Kidney (tissue), 14 donors: ENCODE results near the gene PDIA5. TPM values are rescaled to one million over a fixed set of nuclear protein-coding genes. Genes with fewer than 3 reads are reported as not detected.

Experiments
- DNase-seq, 5 donors: peaks; one replicate each; pipeline ENCODE4 v3.0.0-alpha.2; 2013 to 2020
- FAIRE-seq: peaks from 2 replicates; lab custom pipeline; 2012; peaks lifted over from hg19 to GRCh38; lab: Jason Lieb, UNC
- H3K27ac ChIP-seq, 2 donors: one replicate each; pipeline ENCODE4 v1.7.0; 2013; ENCODE audit warnings: low read depth in 2 of 2, low read length in 2 of 2, inconsistent platforms in 1 of 2
- H3K27me3 ChIP-seq: one replicate; pipeline ENCODE4 v1.7.1; 2013; ENCODE audit warnings: low read length, inconsistent platforms; ENCODE audit not compliant: control insufficient read depth, insufficient read depth
- H3K36me3 ChIP-seq, 3 donors: one replicate each; pipeline versions ENCODE4 v1.7.0 to v1.7.1; 2013; ENCODE audit warnings: low read length in 3 of 3, control low read depth in 1 of 3, inconsistent platforms in 1 of 3; ENCODE audit not compliant: insufficient read depth in 3 of 3, control insufficient read depth in 2 of 3
- H3K4me1 ChIP-seq, 3 donors: one replicate each; pipeline versions ENCODE4 v1.7.0 to v1.7.1; 2013; ENCODE audit warnings: low read length in 3 of 3, inconsistent platforms in 1 of 3, low read depth in 1 of 3; ENCODE audit not compliant: control insufficient read depth in 2 of 3, insufficient read depth in 2 of 3
- H3K4me3 ChIP-seq, 3 donors: one replicate each; pipeline versions ENCODE4 v1.7.0 to v1.8.1; 2013; ENCODE audit warnings: low read length in 3 of 3, control low read depth in 1 of 3, inconsistent platforms in 1 of 3
- H3K9ac ChIP-seq, 3 donors: one replicate each; pipeline versions ENCODE4 v1.7.0 to v1.7.1; 2013; ENCODE audit warnings: low read length in 3 of 3, control low read depth in 1 of 3, inconsistent platforms in 1 of 3
- H3K9me3 ChIP-seq, 3 donors: one replicate each; pipeline versions ENCODE4 v1.7.0 to v1.7.1; 2013; ENCODE audit warnings: low read length in 3 of 3, control low read depth in 1 of 3, inconsistent platforms in 1 of 3; ENCODE audit not compliant: control insufficient read depth in 2 of 3, insufficient read depth in 1 of 3
- intact Hi-C: fragments of 100-400 bp; cut with DNase I; formaldehyde crosslinking; loops from one replicate; pipeline ENCODE4 v1.11.1; 2022
- polyA plus RNA-seq: library from polyadenylated mRNA; stranded (reverse); fragments of 350-450 nt; fragmentation: Illumina TruSeq; extraction: RNeasy Lipid Tissue Mini Kit (QIAGEN cat#74804); gene quantifications from one replicate; pipeline ENCODE4 v1.2.3, GENCODE V29; 2014; ENCODE audit warnings: low read depth, low replicate concordance; ENCODE audit not compliant: insufficient read depth
- total RNA-seq: library from RNA; stranded (reverse); fragmentation: NEBNext Ultra II Directional; extraction: Animal tissue kit (Norgen Biotek cat#: 25700); gene quantifications from one replicate; pipeline ENCODE4 v1.2.1, GENCODE V29; 2021
- TF ChIP-seq, protein P1 (sequence below): IDR thresholded peaks from 3 replicates; pipeline ENCODE4 v1.5.1; 2012; ENCODE audit warnings: mild to moderate bottlenecking, moderate library complexity, borderline replicate concordance; ENCODE audit not compliant: insufficient read depth; ENCODE audit errors: extremely low read depth
- donor health status: control.
- donor health status: control.
- donor health status: control.
- donor health status: control.
- donor health status: control.
- donor health status: DM: yes; HTN: yes; CAD: no.
- donor health status: Normal renal cell carcinoma (clear cell type).

Gene PDIA5
- total and polyA plus RNA-seq, 2 donors from 2014 or later, result 19.9 to 27.9 TPM

DNA sequence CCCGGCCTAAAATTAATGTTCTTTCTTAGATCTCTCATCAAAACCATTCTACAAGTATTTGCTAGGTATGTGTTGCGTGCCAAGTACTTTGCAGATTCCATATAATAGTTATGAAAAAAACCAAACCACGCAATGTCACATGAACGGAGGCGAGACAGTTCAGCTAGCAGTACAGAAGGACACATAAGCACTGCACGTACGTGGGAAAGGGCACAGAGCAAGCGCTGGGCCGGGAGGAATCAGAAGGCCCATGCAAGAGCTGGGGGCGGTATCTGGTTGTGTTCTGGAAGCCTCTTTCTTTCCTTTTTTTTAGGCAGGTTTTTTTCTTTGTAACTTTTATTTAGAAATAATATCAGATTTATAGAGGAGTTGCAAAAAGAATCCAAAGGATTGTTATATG lies 11.3 kb downstream of the PDIA5 start:
- no peaks in the 10 kb centered on the region for H3K27me3 ChIP-seq
- H3K9me3 ChIP-seq, result no peaks in the 10 kb centered on the region
- FAIRE-seq (no peak), DNase-seq (no peak)
- no peak overlapping the region for H3K27ac ChIP-seq
- H3K9ac ChIP-seq, result no peak overlapping the region
- H3K4me3 ChIP-seq, result no peak overlapping the region
- peaks cover 0 to 16% (median 8%) of the 10 kb centered on the region in 3 donors for H3K4me1 ChIP-seq
- no peaks in the 10 kb centered on the region for H3K36me3 ChIP-seq
- TF ChIP-seq, protein P1, sequence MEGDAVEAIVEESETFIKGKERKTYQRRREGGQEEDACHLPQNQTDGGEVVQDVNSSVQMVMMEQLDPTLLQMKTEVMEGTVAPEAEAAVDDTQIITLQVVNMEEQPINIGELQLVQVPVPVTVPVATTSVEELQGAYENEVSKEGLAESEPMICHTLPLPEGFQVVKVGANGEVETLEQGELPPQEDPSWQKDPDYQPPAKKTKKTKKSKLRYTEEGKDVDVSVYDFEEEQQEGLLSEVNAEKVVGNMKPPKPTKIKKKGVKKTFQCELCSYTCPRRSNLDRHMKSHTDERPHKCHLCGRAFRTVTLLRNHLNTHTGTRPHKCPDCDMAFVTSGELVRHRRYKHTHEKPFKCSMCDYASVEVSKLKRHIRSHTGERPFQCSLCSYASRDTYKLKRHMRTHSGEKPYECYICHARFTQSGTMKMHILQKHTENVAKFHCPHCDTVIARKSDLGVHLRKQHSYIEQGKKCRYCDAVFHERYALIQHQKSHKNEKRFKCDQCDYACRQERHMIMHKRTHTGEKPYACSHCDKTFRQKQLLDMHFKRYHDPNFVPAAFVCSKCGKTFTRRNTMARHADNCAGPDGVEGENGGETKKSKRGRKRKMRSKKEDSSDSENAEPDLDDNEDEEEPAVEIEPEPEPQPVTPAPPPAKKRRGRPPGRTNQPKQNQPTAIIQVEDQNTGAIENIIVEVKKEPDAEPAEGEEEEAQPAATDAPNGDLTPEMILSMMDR, result no peak
- intact Hi-C loops, result no loop called here

DNA sequence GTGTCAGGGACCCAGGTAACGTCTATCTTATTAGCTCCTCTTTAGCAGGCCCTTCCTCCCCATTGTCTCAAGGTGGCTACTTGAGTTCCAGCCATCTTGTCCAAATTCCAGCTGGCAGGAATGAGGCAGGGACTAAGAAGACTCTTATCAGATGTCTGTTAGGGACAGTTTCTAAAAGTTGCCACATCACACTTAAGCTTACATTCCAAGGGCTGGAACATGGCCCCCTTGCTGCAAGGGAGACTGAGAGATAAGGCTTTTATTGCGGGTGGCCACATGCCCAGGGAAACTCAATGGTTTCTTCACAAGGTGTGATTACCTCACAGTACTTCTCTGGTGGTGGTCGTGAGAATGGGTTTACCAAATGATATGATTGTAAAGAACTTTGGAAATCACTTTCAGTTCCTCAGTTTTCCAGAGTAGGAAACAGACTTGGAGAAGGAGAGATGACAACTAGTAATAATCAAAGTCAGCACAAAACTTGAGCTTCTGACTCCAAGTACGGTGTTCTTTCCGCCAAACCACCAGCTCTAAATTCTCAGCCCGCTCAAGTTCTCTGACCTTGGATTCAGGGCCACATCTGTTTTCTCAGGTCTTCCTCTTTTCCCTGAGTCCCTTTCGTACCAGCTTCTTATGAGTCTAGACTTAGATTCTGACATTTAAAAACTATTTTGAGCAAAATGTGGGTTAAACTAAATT lies 14.2 kb downstream of the PDIA5 start:
- no peak overlapping the region for H3K27ac ChIP-seq
- H3K36me3 ChIP-seq, result no peaks in the 10 kb centered on the region
- DNase-seq (no peak), FAIRE-seq (no peak)
- no peaks in the 10 kb centered on the region for H3K27me3 ChIP-seq
- peaks cover 3 to 38% (median 29%) of the 10 kb centered on the region in 3 donors for H3K4me1 ChIP-seq
- TF ChIP-seq, protein P1, result no peak
- H3K9me3 ChIP-seq, result no peaks in the 10 kb centered on the region
- no peak overlapping the region for H3K9ac ChIP-seq
- intact Hi-C loops, result no loop called here
- no peak overlapping the region for H3K4me3 ChIP-seq

DNA sequence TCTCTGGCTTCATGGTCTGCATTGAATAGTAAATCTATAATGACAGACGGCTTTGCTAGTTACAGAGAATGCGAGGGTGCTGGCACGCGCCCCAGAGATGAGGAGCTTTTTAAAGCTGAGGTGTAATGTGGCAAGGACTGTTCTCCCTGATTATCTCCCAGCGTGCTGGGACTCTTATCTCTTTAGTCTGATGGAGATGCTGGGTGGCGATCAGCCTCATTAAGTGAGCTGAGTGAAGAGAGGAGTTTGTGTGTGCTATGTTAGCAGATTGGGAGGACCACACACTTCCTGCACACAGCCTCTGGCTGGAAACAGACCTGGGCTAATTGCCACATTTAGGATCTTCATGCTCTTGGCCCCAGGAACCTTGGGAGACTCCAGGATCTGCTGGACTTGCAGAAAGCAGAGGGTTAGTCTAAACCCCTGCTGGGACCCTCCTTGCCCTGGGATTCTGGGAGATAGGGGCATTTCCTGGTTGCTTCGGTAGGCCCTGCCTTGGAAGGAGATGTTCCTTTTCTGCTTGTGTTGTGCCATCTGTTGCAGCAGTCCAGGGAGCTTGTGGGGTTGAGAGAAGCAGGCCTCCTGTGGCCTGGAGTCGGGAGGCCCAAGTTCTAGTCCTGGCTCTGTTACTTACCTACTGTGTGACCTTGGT lies 15.0 kb downstream of the PDIA5 start:
- TF ChIP-seq, protein P1, result no peak
- no peaks in the 10 kb centered on the region for H3K27me3 ChIP-seq
- no peak for FAIRE-seq
- no peak overlapping the region for H3K27ac ChIP-seq
- H3K9ac ChIP-seq, result no peak overlapping the region
- H3K4me1 ChIP-seq, result peaks cover 3 to 34% (median 22%) of the 10 kb centered on the region in 3 donors
- H3K4me3 ChIP-seq, result no peak overlapping the region
- H3K9me3 ChIP-seq, result no peaks in the 10 kb centered on the region
- intact Hi-C loops, result no loop called here
- DNase-seq, result no peak
- no peaks in the 10 kb centered on the region for H3K36me3 ChIP-seq
